ENCODE measurements around the gene DDRGK1.
"Not testable (repeated sequence)": the region's sequence is repeated elsewhere in the genome, so short reads cannot be mapped to it uniquely, and the experiment has no call there.

DDRGK1 gene

DNA sequence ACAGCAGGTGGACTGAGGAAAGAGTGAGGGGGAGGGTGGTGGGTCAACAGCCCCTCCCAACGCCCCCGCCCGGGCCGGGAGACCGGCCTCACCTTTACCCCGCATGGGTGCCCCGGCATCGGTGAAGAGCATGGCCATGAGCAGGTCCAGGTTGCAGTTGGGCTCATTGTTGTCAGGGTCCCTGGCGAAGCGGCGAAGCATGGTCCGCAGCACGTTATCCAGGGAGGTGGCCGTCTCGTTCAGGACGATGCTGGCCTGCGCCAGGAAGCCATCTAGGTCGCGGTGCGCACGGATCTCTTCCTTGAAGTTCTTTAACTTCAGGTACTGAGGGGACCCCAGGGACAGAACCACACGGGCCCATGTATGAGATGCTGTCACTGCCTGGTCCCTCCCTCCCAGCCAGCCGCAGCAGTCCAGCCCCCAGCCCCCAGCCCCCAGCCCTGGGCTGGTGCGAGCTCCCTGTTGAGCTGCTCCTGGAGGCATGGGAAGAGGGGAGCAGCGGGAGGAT is 29.6 kb upstream of the DDRGK1 start:
- DNase-seq, result no peak

DNA sequence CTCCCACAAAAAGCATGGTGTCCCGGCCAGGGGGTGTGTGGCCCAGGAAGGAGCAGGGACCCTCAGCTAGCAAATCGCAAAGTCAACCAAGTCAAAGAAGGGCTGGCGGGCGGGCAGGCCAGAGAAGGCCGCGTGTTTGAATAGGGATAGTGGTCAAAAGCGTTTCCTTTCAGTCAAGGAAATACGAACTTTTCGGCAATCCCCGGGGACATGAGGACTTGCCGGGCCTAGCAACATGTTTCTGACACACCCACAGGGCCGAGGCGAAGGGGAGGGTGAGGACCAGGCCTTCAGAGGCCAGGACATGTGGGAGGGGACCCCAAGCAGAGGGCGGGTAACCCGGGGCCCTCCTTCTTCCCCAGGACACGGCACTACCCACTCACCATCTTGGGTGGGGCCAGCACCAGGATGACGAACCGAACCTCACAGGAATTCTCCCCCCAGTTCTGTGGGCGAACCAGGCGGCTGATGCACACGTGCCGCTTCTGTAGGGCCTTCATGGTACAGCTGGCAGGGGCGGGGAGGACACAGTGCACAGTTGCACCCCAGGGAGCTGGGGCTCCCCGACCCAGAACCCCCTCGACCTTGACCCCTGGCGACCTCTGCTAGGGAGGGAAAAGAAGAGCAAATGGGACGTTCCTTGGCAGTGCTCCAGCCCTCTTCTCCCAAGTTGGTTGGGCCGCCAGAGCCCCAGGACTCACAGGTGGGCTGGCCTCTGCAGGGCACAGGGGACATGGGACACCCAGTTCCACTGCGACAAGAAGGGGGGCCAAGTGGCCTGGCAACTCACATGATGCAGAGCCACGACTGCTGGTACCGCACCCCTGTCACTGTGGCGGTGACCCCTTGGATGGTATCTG is 28.9 kb upstream of the DDRGK1 start:
- no peak for DNase-seq

DNA sequence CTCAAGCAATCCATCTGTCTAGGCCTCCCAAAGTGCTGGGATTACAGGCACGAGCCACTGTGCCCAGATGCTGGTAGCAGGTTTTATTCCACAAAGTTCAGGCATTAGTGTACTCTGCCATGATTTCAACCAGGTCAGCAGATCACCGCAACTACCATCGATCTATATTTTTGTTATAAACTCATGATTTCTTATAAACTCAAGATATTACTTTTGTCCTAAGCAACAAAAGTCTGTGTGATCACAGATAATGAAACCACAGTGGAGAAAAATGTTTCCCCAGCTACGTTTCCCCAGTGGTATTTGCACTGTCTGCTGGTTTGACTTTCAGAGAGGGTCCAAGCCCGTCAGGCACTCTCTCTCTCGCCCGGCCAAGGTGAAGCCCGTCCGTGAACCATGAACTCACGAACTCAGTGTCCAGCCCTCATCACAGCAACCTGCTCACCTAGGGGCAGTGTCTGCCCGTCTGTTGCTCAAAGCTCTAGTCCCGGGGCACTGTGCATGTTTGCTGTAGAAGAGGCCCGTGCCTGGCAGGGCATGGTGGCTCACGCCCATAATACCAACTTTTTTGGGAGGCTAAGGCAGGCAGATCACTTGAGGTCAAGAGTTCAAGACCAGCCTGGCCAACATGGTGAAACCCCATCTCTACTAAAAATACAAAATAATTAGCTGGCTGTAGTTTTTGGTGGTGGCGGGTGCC is 27.6 kb upstream of the DDRGK1 start:
- no peak for DNase-seq

DNA sequence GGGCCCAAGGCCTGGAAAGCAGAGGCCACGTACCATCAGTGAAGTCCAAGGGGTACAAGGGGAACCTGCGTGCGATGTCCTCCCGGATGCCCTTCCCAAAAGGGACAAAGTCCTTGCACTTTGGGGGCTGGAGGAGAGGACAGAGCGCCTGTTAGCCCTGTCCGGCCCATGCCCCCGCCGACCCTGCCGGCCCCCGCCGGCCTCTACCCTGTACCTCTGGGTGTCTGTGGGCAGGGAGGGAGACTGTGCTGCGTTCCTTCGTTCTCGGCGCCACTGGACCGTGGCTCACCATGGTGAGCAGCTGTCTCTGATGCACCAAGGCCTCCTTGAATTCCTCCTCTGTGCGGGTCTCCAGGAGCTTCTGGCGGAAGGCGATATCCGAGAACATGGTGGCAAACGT is 26.6 kb upstream of the DDRGK1 start:
- no peak for DNase-seq

DNA sequence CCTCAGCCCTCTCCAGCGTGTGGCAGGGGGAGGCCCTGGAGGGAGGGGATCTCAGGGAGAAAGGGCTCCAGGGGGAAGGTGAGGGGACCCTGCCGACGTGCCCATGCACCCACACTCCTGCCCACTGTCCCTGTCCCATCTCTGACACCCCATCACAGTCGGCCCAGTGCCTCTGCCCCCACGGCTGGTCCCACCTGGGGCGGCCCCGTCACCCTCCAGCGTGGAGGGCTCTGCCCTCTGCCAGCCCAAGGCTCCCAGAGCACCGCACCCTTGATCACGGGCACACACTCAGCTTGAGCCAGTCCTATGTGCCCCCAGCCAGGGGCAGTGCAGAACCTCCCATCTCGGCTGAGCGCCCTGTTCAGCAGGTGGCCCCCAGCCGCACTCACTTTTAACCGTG is 25.3 kb upstream of the DDRGK1 start:
- DNase-seq, result no peak

DNA sequence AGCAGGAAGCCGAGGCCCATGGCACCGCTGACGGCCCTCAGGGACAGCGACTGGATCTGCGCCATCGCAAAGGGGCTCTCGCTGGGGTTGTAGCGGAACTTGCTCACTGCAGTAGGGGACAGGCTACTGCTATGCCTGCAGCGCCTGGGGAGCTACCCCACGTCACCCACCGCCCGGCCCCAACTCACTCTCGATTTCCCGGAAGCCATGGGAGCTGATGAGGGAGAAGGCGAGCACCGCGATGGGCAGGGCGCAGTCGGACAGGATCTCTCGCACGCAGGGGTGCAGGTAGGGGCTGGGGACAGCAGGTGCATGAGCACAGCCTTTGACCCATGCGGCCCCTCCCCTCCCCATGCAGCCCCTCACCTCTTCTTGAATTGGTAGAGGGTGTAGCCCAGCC is 24.7 kb upstream of the DDRGK1 start:
- DNase-seq, result no peak

DNA sequence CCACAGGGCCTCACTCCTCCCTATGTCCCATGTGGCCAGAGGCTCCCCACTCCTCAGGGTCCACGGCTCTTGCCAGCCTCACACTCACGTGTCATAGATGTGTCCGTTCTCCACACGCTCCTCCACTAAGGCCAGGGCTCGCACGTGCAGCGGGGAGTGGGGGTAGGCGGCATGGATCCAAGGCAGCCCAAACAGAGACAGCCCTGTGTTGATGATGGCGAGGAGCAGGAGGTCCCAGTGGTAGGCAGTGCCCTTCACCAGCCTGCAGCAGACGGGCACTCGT is 24.2 kb upstream of the DDRGK1 start:
- no peak for DNase-seq

DNA sequence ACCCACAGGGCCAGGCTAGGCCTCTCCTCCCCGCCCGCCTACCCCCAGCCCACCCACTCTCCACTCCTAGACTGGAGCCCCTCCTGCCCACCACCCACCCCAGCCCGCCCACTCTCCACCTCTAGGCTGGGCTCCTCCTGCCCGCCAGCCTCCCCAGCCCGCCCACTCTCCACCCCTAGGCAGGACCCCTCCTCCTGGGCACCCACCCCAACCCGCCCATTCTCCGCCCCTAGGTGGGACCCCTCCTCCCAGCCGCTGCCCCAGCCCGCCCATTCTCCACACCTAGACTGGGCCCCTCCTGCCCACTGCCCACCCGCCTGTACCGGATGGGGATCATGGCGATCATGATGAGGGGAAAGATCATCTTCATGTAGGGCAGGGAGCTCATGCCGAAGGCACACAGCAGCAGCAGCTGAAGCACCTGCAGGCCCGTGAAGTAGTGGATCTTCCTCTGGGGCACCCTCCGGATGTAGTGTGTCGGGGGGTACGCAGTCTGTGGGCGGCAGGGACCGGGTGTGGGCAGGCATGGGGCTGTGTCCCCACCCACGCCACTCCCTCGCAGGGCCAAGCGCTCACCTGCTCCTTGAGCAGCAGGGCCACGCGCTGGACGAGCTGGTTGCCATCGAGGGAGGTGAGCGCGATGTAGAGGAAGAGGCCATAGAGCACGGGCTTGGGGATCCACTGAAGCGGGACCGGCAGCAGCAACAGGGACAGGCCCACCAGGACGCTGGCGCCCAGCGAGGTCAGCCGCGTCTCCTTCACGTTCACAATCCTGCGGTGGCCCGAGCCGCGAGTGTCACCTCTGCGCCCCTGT is 23.7 kb upstream of the DDRGK1 start:
- no peak for DNase-seq

DNA sequence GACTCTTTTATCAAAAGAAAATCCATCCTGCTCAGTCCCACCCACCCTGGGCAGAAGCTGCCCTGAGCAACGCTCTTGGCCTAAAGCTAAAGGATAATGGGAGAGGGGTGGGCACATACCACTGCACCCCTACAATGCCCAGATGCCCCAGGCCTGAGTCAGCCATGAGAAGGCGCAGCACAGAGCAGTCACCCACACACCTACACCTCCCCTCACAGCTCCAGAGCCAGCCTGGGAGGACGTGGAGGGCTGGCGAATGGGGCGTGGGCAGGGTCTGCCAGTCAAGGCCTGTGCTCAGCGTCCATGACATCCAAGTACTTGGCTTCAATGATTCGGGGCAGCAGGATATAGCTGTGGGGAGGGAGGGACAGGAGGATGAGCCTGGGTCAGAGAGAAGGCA is 23.0 kb upstream of the DDRGK1 start:
- no peak for DNase-seq

DNA sequence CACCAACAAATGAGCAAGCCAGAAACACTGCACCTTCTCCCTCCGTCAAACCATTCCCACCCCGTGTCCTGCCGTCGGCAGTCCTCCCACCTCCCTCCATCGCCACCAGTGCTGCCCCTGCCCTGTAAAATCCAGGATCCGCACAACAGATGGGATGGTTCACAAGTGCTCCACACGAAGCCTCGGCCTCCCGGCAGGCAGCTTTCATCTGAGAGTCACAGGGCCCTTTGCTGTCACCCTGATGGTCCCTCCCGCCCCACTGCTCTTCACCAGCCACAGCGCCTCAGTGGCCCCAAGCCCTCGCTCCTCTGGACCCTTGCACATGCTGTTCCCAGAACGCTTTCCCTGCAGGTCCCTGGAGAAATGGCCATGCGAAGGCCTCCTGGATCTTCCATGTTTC is 22.4 kb upstream of the DDRGK1 start:
- DNase-seq, result no peak

DNA sequence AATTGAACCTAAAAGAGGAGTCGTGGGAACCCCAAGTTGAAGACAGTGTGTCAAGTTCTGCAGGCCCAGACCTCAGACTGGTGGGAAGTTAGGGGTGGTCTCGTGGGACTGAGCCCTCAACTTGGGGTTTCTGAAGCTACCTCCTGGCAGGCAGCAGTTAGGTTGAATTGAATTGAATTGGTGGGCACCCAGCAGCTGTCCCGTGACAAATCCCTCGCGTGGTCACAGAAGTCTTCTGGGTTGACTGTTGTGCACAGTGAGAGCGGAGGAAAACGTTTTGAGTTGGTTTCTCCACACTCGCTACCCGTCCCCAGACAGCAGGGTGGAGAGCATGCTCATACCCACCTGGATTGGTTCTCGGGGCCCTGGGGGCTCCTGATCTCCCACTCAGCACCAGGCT is 21.6 kb upstream of the DDRGK1 start:
- DNase-seq, result no peak

DNA sequence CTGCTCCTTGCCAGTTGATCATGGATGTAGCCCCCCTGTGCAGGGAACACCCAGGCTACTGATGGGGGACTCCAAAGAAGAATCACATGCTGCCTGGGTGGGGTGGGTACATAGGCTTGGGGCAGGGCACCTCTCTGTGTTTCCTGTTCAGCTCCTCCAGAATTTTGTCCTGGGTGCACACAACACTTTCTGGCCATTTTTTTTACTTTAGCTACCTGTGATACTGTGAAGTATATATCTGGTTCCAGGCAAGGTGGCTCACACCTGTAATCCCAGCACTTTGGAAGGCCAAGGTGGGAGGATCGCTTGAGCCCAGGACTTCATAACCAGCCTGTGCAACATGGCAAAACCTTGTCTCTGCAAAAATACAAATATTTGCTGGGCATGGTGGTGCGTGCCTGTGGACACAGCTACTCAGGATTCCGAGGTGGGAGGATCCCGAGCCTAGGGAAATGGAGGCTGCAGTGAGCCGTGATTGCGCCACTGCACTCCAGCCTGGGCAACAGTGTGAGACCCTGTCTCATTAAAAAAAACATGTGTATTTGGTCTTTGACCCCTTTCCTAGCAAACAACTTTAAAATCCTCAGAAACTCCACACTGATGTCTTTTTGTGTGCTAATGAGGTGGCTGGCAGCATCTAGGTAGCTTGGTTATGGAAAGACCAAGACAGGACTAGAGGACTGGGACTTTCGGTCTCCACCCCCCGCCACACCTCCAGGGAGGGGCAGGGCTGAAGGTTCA is 20.4 kb upstream of the DDRGK1 start:
- DNase-seq, result no peak

DNA sequence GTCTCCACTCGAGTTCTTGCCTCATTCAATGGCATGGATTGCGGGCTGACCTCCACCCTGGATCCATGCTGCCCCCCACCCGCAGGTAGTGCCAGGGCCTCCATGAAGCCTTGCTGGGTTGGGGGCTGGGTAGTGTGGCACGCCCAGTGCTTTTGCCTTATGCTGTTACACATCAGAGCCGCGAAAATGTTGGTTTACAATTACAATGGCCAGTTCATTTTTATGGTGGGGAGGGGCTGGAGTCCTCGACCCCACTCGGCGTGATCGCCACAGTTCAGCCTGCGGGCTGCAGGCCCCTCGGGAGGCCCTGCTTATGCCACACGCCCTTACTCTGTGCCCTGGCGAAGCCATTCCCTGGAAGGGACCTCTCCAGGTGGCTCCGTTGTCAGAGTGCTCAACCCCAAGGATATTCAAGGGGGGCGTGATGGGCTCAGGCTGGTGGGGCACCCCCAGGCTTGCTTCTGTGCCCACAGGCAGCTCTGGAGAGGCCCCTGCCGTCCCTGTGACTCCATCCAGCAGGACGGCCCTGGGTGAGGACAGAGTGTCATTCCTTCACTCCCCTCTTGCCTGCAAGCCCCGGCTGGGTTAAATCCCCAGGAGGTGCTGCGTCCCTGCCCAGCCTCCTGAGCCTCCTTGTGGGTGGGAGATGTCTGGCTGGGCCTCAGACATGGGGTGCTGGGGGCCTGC is 19.7 kb upstream of the DDRGK1 start:
- DNase-seq, result no peak

DNA sequence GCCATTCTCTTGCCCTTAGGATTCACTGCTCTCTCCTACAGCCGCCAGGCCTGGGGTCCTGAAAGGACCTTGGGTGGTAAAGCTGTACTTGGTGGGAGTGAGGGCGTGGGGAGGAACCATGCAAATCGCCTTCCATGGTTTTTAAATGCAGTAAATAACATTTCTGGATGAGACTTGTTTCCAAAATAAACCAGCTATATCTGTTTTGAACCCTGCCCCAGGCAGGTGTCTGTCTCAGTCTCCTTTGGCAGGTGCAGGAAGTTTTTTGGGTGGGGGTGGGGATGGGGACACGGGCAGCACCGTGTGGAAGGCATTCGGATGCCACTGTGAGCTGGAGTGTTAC is 19.1 kb upstream of the DDRGK1 start:
- no peak for DNase-seq

DNA sequence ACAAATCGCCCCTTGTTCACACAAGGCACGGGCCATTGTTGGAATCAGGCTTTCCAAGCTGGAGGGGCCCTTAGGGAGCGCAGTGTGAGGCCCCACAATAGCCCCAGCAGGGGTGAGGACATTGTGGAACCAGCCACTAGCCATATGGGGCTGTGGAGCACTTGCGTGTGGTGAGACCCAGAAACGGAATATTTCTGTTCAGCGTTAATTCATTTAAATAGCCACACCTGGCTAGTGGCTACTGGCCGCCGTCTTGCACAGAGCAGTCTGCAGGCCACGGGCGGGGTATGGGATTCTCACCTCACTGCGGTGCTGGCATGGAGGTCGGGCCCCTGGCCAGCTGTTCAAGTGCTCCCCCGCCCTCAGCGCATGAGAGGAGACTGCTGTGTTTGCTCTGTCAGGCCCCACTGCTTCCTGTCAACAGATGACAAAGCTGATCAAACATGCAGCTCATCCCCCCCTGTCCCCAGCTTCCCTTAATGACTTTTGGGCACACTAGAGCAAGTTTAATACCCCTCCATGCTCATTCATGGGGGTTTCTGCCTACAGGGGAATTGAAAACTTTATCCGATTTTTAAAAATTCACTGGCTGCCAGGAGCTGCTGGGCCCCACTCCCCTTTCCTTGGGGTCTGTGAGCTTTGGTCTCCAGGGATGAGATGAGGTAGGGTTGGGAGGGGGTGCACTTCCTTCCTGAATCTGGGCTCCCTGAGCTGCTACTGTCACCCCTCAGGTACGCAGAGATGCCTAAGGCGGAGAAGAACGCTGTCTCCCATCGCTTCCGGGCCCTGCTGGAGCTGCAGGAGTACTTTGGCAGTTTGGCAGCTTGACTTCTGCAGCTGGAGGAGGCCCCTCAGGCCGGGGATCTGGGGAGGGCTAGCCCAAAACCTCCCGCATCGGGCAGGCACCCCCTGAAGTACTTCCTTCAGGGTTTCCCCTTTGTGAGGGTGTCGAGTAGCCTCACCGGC is 18.4 kb upstream of the DDRGK1 start:
- peak in 1 of 4 experiments; percentile 20 for DNase-seq

DNA sequence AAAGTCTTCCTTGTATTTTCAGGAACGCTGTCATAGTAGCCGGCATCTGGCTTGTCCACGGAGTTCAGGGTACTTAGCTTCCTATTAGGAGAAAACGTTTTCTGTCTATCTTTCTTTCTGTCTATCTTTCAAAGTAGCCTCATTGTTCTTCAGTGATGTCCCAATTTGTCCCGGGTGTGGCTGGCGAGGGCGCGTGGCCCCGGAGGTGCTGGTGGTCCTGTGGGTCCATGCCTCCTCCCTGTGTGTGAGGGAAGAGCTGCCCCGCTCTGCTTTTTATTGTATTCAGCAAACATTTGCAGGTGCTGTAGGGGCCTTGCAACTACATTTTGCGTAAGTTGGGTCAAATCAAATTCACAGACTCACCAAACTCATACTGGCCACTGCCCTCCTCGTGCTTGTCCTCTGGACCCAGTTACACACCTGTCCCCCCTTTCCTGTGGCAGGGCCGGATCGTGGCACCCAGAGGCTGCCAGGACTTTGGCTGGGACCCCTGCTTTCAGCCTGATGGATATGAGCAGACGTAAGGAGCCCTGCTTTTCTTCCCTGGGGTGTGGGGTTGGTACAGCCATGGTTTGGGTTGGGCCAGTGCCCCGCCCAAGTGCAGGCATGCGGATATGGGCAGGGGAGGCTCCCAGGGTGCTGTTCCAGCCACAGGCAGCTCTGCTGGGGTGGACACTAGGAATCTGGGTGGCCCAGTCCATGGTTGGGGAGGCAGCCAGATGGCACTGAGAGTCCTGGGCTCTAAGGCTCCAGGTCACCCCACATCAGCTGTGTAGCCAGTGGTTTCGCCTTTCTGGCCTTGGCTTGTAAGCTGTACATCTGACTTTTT is 17.1 kb upstream of the DDRGK1 start:
- no peak for DNase-seq

DNA sequence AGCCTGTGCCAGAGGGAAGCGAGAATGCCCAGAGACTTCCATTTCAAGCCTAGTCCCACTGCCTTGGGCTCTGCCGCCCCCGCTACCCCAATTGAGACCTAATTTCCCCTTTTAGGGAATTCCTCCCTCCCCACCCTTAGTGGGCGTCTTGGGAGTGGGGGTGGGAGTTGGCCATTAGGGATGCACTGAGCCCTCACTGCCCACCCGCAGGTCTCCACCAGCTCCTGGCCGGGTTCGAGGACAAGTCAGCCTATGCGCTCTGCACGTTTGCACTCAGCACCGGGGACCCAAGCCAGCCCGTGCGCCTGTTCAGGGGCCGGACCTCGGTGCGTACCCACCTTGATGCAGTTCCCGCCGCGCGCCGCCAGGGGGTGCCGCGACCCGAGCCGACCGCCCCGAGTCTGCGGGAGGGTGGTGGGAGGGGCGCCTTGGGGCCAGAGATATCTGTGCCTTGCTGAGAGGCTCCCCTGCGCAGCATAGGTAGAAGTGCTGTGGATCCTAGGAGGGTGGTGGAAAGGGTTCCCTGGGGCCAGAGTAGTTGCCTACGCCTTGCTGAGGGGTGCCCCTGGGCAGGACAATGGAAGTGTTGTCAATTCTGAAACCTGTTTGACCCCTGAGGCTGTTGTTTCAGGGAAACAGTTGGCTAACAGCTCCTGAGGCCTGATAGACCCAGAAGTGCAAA is 14.0 kb upstream of the DDRGK1 start:
- peak; percentile 50 to 61 (median 58) for DNase-seq

DNA sequence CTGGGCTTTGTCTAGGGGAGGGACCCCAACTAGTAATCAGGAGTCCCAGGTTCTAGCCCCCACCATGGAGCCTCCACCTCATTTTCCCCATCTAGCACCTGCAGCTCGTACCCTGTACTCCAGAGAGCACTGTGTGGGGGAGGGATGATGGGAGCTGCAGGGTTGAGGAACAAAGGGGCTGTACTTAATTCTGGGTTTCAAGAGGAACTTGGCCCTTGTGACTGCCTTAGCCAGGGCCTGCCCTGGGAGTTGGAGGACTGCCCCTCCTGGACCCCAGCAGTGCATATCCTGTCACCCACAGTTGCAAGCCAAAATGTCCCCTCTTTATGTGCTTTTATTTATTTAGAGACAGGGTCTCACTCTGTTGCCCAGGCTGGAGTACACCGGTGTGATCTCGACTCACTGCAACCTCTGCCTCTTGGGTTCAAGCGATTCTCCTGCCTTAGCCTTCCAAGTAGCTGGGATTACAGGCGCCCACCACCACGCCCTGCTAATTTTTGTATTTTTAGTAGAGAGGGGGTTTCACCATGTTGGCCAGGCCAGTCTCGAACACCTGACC is 11.0 kb upstream of the DDRGK1 start:
- not testable (repeated sequence) for DNase-seq

DNA sequence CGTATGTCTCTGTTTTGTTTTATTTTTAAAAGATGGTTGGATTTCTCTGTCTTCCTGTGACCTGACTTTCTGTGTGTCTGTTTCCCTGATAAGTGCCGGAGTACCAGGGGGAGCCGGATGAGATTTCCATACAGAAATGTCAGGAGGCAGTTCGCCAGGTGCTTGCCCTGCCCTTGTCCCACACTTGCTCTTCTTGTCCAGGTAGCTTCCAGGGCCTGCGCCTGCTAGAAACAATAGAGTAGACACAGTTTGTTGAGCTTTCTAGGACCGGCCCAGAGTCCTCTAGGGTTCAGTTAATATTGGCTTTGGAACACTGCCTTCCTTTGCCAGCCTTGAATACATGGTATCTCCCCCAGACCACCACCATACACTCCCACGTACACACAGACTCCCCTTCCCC is 8.7 kb upstream of the DDRGK1 start:
- no peak for DNase-seq

Measured in activated CD4-positive, CD25-positive, alpha-beta regulatory T cell (primary cell).